ENCODE measurements around the gene NEDD9. TPM values are rescaled to one million over a fixed set of nuclear protein-coding genes. Genes with fewer than 3 reads are reported as not detected.

Gene NEDD9
- total RNA-seq, 1 experiment from 2014 or later, result 1.2 TPM

GRCh38 chr6:11144393-11144851, 88.0 kb downstream of the NEDD9 start:
- DNase-seq (ENCODE audit: low spot score), result peak; percentile 77

GRCh38 chr6:11143394-11144371, 88.8 kb downstream of the NEDD9 start:
- DNase-seq (ENCODE audit: low spot score), result peak; percentile 90

- DNase-seq (ENCODE audit: low spot score), result no peak
Measured at GRCh38 chr6:11142296-11143027, 90.0 kb downstream of the NEDD9 start.

- no peak for DNase-seq (ENCODE audit: low spot score)
Measured at GRCh38 chr6:11141295-11141694, 91.2 kb downstream of the NEDD9 start.

GRCh38 chr6:11140056-11140455, 92.4 kb downstream of the NEDD9 start:
- DNase-seq (ENCODE audit: low spot score), result no peak

- DNase-seq (ENCODE audit: low spot score), result no peak
Measured at GRCh38 chr6:11139051-11139960, 93.2 kb downstream of the NEDD9 start.

- DNase-seq (ENCODE audit: low spot score), result no peak
Measured at GRCh38 chr6:11136809-11137208, 95.7 kb downstream of the NEDD9 start.

Other genes starting within 250 kb of the NEDD9 start
- gene ELOVL2, start 188.4 kb downstream of the NEDD9 start, total RNA-seq (2014; rRNA removed; shearing (Covaris generic)), result 0.58 and 0.85 TPM in 2 replicates
- gene SMIM13, start 138.8 kb downstream of the NEDD9 start, total RNA-seq (2014; rRNA removed; shearing (Covaris generic)), result 9.7 and 13.7 TPM in 2 replicates
- gene ERVFRD-1, start 120.9 kb downstream of the NEDD9 start, total RNA-seq (2014; rRNA removed; shearing (Covaris generic)), result not detected in 2 replicates

Data from H4 (cell line).